GM18858 (cell line): Measurements from ENCODE around the gene NPC1.
"Not testable (repeated sequence)": the region's sequence is repeated elsewhere in the genome, so short reads cannot be mapped to it uniquely, and the experiment has no call there.

Source experiments
- ATAC-seq: cut with Tn5 transposase; IDR thresholded peaks from one replicate; pipeline ENCODE4 v1.9.1; 2021; ENCODE audit not compliant: unreplicated experiment

Gene NPC1

DNA sequence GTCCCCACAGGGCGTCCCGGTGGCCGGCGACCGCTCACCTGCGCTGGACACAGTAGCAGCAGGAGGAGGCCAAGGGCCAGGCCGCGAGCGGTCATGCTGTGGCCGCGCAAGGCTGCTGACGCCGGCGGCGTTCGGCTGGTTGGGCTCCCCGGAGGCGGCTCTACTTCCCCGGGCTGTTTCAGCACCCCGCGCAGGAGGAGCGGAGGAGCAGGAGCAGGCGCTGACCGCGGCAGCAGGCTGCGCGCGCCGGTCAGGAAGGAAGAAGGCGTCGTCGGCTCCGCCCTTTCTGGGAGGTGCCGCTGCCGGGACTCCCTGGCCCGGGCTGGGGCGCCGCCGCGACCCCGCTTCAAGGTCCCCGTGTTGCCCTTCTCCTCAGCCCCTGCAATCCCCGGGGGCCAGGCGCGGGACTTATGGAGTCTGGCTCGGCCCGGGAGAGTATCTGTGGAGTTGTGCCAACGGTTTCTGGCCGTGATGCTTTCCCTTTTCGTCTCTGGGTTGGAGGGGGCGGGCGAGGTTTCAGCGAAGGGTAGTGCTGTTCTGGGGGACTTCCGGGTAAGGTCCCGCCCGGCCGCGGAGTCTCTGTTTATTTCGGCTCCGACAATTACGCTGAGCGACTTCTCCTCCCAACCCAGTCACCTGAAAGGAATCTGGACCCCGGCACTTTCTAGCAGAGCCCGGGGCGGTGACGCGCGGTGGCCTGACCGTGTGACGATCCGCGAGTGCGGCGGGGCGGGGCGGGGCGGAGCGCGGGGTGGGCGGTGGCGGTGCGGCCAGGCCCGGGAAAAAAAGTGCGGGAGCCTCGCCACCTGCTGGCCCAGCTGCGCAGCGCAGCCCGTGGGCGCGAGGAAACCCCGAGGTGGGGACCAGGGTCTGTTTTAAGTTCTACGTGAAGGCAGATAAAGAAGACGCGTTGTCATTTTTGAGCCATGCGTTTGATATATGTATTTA is at the start of gene NPC1:
Gene NPC1, minus strand, starts transcription at position 258 of the 948 bp plus-strand sequence. Its CDS starts 163 bp downstream, at position 95.
- ATAC-seq: peak; percentile 87

DNA sequence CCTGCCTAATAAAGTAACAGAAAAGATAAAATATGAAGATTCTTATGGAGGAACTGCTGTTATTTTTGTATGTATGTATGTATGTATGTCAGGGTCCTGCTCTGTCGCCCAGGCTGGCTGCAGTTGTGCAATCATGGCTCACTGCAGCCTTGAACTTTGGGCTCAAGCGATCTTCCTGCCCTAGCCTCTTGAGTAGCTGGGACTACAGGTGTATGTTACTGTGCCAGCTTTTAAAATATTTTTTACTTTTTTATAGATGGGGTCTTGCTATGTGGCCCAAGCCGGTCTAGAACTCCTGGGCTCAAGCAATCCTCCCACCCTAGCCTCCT is 49.7 kb upstream of the NPC1 start:
- ATAC-seq: no peak

DNA sequence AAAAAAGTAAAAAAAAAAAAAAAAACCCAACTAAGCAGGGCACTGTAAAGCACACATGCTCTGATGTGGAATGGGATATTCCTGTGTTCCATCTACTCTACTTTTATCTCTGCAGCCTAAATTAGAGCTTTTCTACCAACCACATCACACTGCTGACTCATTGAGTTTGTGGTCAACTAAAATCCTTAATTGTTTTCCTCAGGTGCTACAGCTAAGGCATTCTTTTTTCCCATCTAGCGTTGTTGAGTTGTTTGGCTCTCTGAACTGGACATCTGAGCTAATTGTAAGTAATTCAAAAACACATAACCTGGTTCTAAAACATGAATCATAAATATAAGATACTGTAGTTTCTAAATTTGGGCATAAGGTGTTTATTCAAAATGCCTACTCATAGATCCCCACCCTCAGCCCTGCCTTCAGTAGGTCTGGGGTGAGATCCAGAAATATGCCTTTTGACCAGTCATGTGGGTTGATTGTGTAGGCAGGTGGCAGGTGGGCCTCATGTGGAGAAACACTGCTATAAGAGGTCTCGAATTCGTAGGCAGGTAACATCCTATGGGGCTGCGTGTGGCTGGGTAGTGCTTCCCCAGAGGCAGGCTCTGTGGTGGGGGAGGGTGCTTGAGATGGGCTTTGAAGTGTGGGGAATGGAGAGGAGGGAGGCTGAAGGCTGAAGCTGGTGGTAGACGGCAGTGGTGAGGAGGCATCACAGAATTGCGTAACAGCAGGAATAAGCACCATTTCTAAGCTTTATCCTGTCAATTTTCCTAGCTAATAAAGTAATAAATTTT is 49.2 kb upstream of the NPC1 start:
- no peak for ATAC-seq

DNA sequence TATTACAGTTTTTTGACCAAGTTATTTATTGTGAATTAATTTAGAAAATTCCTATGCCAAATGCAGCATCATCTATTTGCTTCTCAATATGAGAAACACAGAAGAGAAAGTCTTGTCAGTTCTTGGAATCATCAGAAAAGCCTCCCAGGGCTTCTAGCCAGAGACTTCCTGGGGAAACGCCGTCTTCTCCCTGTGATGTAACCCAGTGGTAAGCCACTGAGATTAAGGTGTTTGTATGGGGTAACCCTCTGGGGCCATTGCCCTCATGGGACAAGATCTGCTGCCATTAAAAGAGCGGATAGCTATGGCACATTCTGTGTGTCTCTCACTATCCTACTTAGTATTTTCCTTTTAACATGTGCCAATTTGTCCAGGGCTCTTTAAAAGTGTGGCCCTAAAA is 48.4 kb upstream of the NPC1 start:
- ATAC-seq: no peak

DNA sequence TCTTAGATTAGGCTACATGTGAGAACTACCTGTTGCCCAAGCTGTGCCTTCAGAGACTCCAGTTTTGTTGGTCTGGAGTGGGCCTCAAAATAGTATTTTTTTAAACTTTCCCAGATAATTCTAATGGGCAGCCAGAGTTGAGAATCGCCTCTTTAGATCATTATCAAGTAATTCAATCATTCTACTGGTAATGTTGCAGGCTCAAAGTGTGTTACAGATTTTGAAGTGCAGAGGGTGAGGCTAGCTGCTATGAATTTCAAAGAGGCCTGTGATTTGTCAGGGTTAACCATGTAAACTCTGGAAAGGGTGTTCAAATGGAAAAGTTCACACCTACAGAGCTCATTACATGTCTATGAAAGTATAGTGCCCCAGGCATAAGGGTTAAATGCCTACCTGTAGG is 46.3 kb upstream of the NPC1 start:
- no peak for ATAC-seq

DNA sequence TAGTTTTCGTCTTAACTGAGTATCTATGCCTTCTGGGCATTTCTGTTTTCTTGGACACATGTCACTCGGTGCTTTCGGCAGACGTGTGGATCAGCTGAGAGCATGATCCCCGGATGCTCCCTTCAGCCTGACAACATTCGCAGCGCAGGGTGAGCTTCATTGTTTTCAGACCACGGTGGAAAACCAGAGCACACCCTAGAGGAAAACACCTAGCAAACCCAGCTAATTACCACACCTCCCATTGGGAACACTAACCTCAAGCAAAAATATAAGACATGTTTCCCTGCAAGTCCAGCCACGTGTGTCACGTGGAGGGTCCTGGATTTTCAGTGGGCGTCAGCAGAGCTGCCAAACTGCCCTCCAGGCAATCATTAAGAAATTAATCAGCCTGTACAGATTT is 45.4 kb upstream of the NPC1 start:
- ATAC-seq: no peak

DNA sequence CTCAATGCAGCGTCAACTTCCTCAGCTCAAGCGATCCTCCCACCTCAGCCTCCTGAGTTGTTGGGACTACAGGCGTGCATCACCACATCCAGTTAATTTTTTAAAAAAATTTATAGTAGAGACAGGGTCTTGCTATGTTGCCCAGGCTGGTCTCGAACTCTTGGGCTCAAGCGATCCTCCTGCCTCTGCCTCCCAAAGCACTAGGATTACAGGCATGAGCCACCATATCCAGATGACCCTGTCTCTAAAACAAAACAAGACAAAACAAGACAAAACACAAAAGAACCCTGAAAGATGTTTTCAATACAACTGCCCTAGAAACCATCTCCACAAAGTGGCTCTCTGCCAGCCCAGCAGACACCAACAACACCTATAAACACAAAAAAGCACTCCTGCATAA is 45.0 kb upstream of the NPC1 start:
- no peak for ATAC-seq

DNA sequence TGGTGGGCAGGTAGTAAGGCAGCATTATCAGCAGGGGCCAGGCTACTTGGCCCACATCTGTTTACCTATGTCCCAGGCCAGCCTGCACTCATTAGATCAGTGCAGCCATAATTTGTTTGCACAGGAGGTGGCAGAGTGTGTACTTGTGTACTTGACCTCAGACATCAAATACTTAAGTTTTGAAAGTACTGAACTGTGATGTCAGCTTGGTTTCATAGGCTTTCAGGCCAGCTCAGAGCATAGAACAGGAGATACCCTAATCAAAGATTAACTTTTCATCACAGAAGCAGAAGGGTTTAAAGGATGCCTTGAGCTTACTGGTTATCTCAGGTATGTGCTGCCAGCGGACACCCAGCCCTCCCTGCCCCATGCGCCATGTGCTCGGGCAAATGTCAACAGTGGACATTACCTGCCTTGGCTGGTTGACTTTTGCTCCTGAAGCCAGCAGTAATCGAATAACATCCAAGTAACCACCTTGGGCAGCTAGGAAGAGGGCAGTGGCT is 43.2 kb upstream of the NPC1 start:
- no peak for ATAC-seq

DNA sequence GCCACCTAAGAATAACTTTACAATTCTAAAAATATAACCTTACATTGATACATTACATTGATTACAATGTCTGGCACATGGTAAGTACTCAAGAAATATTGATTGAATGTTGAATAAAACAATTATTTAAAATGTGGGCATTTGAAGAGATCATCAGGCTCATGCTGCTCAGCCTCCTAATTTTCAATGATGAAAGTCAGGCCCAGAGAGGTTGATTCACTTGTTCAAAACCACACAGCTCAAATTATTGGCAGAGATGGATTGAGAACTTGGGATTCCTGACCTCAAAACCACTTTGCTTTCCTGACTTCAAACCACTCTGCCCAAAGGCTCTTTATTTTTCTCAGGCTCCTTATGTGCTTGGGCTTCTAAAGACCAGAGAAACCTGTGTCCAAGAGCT is 41.7 kb upstream of the NPC1 start:
- no peak for ATAC-seq

DNA sequence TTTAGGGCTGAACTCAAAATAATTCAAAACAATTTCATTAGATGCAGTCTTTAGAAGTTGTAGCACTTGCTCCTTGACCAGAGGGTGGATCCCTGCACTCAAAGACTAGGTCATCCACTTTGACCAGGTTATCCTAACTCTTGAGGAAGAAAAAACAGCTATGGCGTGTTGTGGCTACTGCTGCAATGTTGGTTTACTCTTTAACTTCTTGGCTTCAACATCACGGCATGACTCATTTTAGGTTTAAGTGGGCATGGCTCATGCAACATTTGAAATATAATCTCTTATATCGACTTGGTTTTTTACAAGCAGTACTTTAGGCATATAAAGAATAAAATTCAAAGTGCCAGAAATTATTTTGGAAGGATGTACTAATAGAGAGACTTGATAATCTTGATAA is 41.0 kb upstream of the NPC1 start:
- no peak for ATAC-seq

DNA sequence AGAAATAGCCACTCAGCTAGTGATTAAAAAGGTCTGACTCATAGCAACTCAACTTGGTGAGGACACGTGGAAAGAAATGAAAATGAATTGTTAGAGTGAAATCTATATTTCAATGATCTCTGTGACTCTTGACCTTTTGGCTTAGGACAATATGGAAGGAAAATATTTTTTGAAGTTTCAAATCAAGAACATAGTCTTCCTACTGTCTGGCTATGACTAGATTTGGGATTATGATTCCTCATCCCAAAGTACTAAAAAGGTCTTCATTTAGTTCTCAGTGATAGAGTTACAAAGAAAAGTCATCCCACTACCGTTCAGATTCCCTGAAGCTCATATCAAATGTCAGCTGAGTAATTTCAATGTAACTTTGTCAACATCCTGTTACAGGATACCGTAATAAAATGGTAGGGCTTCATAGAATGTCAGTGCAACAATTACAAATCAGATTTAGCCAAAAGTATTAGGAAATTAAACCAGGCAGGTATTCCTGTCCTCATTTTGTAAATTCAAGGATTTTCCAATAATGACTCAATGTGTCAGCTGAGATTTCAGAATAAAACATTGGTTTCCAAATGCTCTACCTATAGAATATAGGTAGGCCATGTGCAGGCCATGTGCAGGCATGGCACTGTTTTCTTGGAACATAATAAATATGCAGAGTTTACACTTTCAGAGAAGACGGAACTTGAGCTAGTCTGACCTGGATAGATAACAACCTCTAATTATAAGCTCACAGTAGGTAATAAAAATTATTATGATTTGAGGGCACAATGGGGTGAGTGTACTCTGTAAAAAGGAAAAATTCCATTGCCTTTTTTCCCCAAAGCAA is 40.4 kb upstream of the NPC1 start:
- ATAC-seq: no peak

DNA sequence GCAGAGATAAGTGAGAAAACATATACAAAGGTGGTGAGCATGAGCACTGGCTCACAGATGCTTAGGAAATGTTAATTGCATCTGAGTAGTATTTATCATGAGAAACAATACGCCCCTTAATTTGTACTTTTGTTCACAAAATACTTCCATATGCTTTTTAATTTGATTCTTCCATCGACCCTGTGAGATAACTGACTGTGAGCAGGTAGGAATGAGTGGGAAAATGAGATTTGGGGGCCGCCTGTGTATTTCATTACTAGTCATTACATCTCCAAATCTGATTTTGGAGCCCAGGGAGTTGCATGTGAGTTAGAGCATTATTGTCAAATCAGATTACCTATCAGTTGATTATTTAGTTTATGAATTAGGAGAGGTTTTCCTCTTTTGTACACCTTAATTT is 36.7 kb upstream of the NPC1 start:
- ATAC-seq: no peak

DNA sequence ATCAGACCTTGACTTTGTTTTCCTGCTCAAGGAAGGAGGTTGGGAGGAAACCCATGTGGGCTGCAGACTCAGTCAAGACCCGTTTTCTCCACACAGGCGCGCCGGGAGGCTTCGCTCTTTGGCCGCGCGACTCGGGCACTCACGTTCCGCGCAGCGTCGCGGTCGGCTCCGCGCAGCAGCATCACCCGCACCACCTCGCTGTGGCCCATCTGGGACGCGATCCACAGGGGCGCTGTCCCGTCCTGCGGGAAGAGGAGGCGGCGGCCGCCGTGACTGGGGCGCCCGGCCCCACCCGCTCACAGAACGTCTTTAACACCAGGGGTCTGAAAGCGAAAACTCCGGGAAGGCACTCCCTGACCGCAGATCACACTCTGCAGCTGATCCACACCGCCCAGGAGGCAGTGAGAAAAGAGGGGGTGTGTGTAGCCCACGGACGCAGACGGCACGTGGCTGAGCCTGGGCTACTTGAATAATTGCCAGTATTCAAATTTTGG is 33.1 kb upstream of the NPC1 start:
- ATAC-seq: no peak

DNA sequence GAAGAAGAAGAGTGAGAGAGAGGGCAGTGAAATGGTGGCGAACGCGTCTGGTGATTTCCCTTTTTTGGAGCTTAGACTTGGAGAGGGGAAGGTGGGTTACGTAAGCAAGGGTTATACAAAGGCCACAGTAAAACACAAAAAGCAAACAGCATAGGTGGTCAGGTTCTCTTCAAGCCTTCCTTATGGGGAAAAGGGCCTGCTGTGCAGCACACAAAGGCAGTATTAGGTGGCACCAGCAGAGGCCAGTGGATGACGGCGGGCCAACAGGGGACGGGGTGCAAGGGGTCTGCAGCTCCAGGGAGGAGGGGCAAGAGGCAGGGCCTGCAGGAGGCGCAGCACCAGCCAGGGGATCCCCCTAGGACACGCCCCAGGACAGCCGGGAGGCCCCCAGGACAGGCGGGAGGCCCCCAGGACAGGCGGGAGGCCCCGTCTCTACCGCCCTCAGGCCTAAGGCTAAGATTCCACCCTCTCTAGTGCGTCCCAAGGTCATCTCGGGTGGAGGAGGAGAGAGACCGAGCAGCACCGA is 32.6 kb upstream of the NPC1 start:
- ATAC-seq: no peak

DNA sequence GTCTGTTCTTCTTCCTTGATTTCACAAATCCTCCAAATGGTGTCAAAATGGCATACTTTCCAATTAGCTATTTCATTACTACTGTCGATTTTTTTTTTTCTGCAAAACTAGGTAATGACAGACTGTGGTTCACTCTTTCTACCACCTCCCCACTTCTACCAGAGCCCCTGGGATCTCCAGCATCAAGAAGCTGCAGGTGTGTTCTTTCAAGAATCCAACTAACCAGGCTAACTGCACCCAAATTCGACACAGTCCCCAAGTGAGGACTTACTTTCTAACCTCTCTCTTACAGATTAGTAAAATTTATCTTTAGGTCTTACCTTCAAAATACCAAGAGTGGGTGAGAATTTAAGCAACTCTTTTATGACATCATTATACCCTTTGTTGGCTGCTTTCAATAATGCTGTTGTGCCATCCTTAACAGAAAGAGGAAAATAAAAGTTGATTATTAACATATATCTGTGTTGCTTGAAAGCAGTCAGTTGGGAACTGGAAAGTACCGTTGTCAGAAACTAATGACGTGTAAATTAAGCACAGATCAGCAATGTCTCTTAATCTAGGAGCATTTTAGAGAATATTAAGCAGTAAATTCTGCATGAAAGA is 31.2 kb upstream of the NPC1 start:
- peak; percentile 57 for ATAC-seq

DNA sequence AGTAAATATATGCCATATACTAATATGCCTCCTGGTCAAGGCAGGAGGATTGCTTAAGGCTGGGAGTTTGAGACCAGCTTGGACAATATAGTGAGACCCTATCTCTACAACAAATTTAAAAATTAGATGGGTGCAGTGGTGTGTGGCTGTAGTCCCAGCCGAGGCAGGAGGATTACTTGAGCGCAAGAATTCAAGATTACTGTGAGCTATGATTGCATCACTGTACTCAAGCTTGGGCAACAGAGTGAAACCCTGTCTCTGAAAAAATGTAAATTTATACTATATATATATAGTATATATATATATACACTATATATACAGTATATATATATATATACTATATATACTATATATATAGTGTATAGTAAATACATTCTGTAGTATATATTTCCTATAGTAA is 30.0 kb upstream of the NPC1 start:
- ATAC-seq: no peak

DNA sequence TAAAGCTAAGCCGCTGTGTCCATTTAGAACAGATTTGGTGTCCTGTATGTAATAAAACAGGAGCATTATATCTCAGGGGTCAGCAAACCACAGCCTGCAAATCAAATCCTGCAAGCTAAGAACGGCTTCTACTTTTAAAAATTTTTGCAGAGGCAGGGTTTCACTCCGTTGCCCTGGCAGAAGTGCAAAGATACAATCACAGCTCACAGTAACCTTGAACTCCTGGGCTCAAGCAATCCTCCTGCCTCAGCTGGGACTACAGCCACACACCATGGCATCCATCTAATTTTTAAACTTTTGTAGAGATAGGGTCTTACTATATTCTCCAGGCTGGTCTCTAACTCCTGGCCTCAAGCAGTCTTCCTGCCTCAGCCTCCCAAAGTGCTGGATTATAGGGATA is 28.6 kb upstream of the NPC1 start:
- ATAC-seq: no peak

DNA sequence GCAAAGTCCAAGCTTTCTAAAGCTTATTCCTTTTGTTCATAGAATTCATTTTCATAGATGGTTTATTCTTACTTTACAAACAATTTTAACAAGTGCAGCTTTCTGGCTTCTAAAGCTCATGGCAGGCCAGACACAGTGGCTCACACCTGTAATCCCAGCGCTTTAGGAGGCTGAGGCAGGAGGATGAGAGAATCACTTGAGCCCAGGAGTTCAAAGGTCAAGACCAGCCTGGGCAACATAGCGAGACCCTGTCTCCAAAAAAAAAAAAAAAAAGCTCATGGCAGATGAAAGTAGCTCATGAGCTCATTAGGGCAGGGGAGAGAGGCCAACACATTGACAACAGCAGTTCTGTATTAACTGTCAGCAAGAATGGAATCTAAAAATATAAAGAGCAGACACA is 28.1 kb upstream of the NPC1 start:
- no peak for ATAC-seq

DNA sequence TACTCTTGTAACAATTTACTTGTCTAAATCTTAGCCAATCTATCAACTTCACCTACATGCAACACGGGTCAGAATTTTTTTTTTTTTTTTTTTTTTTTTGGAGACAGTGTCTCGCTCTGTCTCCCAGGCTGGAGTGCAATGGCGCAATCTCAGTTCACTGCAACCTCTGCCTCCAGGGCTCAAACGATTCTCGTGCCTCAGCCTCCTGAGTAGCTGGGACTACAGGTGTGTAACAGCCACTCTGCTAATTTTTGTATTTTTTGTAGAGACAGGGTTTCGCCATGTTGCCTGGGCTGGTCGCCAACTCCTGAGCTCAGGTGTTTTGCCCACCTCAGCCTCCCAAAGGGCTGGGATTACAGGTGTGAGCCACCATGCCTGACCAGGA is 26.8 kb upstream of the NPC1 start:
- ATAC-seq: not testable (repeated sequence)

DNA sequence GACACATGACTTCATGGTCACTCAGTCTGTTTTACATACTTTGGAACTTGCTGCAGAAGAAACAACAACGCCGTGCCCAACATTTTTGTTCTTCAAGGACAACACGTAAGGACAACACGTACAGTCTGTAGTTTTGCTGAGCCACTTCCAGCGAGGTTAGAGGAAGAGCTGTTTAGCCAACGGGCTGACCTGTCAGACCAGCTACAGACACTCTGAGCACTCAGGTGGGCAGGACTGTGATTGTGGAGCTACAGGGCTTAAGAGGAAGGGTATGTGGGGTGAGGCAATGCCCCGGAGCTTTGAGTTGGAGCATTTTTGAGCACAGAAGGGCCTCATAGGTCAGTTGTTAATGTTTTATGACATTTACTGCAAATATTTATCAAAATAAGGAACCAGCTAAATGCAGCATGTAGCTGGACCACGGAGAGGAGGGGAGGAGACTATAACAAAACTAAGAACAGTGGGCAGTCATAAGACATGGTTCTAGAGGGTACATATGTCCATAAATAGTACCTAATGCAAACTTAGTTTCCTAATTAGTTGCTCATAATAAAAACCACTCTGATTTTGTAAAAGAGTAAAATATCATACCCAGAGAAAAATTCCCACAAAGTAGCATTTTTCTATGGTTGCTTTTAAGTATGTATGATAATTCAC is 26.3 kb upstream of the NPC1 start:
- no peak for ATAC-seq
